Gastroesophageal sphincter (tissue), 3 donors: ENCODE measurements around the gene SLC52A3.

ENCODE experiments used
- CTCF ChIP-seq, 4 experiments: fragments of 200-600 bp in 2 of 4; fragments of 450-650 bp in 2 of 4; sonication (generic) in 1 of 4; IDR thresholded peaks; one replicate each; pipeline ENCODE4 v1.5.1; 2017 to 2019; ENCODE audit warnings: antibody characterized with exemption in 4 of 4, mild to moderate bottlenecking in 2 of 4, moderate library complexity in 2 of 4
- EP300 ChIP-seq: sonication (generic); formaldehyde crosslinking; IDR thresholded peaks from one replicate; pipeline ENCODE4 v1.6.1; 2017; ENCODE audit warnings: antibody characterized with exemption, mild to moderate bottlenecking
- POLR2A ChIP-seq, 2 donors: fragments of 450-650 bp; IDR thresholded peaks; one replicate each; pipeline ENCODE4 v1.6.1; 2017; ENCODE audit warnings: antibody characterized with exemption in 2 of 2, mild to moderate bottlenecking in 2 of 2, moderate library complexity in 1 of 2
- POLR2AphosphoS5 ChIP-seq: sonication (generic); formaldehyde crosslinking; IDR thresholded peaks from one replicate; pipeline ENCODE4 v1.6.1; 2017; ENCODE audit warnings: antibody characterized with exemption

GRCh38 chr20:753136-753535, 15.2 kb downstream of the SLC52A3 start:
- TF ChIP-seq CTCF (IDR thresholded peaks at IDR 0.05) (no peak), POLR2A (IDR thresholded peaks at IDR 0.05) (no peak), POLR2AphosphoS5 (no peak), EP300 (no peak)
